ENCODE measurements around the gene RAB7A. TPM values are rescaled to one million over a fixed set of nuclear protein-coding genes. Genes with fewer than 3 reads are reported as not detected.
A peak's percentile ranks its signal among the peaks of the same experiment; 100 is the strongest.
"Not testable (repeated sequence)": the region's sequence is repeated elsewhere in the genome, so short reads cannot be mapped to it uniquely, and the experiment has no call there.

Gene RAB7A
- total and polyA plus RNA-seq, 9 donors = 31.5 to 160 (median 141) TPM

- Histone ChIP-seq H3K27ac (ENCODE audit: low read length) (no peak overlapping the region), H3K4me1 (ENCODE audit: control insufficient read depth, insufficient read depth, low read length) (peaks cover 2% of the 10 kb centered on the region)
Observed at GRCh38 chr3:128768471-128768870, 42.5 kb downstream of the RAB7A start.

GRCh38 chr3:128770387-128770786 lies 44.4 kb downstream of the RAB7A start:
- no peaks in the 10 kb centered on the region for H3K9me3 ChIP-seq (replicated peaks; ENCODE audit: control insufficient read depth, low read depth, low read length)
- H3K36me3 ChIP-seq (ENCODE audit: control insufficient read depth, insufficient read depth, low read length) = no peaks in the 10 kb centered on the region
- H3K4me3 ChIP-seq (ENCODE audit: low read length) = no peak overlapping the region
- no peak for DNase-seq
- H3K4me1 ChIP-seq (ENCODE audit: control insufficient read depth, insufficient read depth, low read length) = peaks cover 2% of the 10 kb centered on the region
- 100% methylated on average over 1 of the region's 4 CpGs for WGBS (ENCODE audit: insufficient coverage)
- H3K27ac ChIP-seq (ENCODE audit: low read length) = no peak overlapping the region
- H3K27me3 ChIP-seq (ENCODE audit: control insufficient read depth, insufficient read depth, low read length) = no peaks in the 10 kb centered on the region

More at GRCh38 chr3:128768471-128768870, 42.5 kb downstream of the RAB7A start:
- WGBS (ENCODE audit: insufficient coverage) = 89% methylated on average over 2 of the region's 5 CpGs
- H3K4me3 ChIP-seq (ENCODE audit: low read length) = no peak overlapping the region
- DNase-seq = no peak
- no peaks in the 10 kb centered on the region for H3K9me3 ChIP-seq (replicated peaks; ENCODE audit: control insufficient read depth, low read depth, low read length)
- no peaks in the 10 kb centered on the region for H3K36me3 ChIP-seq (ENCODE audit: control insufficient read depth, insufficient read depth, low read length)
- no peaks in the 10 kb centered on the region for H3K27me3 ChIP-seq (ENCODE audit: control insufficient read depth, insufficient read depth, low read length)

GRCh38 chr3:128773189-128773588 lies 47.2 kb downstream of the RAB7A start:
- not testable (repeated sequence) for H3K4me3 ChIP-seq (ENCODE audit: low read length); DNase-seq; H3K27ac ChIP-seq (ENCODE audit: low read length); H3K4me1 ChIP-seq (ENCODE audit: control insufficient read depth, insufficient read depth, low read length); H3K9me3 ChIP-seq (replicated peaks; ENCODE audit: control insufficient read depth, low read depth, low read length); H3K36me3 ChIP-seq (ENCODE audit: control insufficient read depth, insufficient read depth, low read length); H3K27me3 ChIP-seq (ENCODE audit: control insufficient read depth, insufficient read depth, low read length)
- 96% methylated on average over 5 of the region's 31 CpGs for WGBS (ENCODE audit: insufficient coverage)

GRCh38 chr3:128773592-128773991 lies 47.6 kb downstream of the RAB7A start:
- DNase-seq; H3K4me1 ChIP-seq (ENCODE audit: control insufficient read depth, insufficient read depth, low read length); H3K4me3 ChIP-seq (ENCODE audit: low read length); H3K27ac ChIP-seq (ENCODE audit: low read length); H3K27me3 ChIP-seq (ENCODE audit: control insufficient read depth, insufficient read depth, low read length); H3K36me3 ChIP-seq (ENCODE audit: control insufficient read depth, insufficient read depth, low read length); H3K9me3 ChIP-seq (replicated peaks; ENCODE audit: control insufficient read depth, low read depth, low read length): not testable (repeated sequence)
- no CpG with 5 or more reads among the region's 6 CpGs for WGBS (ENCODE audit: insufficient coverage)

DNA sequence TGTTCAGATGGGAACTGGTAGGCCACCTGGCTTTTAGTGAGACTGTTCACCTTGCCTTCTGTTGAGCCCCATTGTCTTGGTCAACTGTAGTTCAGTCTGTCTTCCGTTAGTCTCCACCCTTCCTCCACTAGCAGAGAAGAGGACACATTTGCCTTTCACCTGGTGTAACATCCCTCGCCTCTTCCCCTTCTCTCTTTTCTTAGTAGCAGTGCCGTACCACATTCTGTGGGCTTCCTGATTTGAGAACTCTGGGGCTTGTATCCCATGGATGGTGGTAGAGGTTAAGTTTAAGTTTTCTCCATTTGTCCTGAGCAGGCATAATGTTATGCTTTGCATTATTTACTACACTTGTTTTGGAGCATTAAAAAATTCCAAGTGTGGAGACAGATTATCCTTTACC lies 49.3 kb downstream of the RAB7A start:
- no CpG with 5 or more reads among the region's 3 CpGs for WGBS (ENCODE audit: insufficient coverage)

GRCh38 chr3:128775906-128776542 lies 50.0 kb downstream of the RAB7A start:
- peaks cover 8% of the 10 kb centered on the region for H3K4me1 ChIP-seq (ENCODE audit: control insufficient read depth, insufficient read depth, low read length)

More for the DNA sequence above, 49.3 kb downstream of the RAB7A start:
- H3K4me3 ChIP-seq (ENCODE audit: low read length) = no peak overlapping the region
- H3K27me3 ChIP-seq (ENCODE audit: control insufficient read depth, insufficient read depth, low read length) = no peaks in the 10 kb centered on the region
- H3K4me1 ChIP-seq (ENCODE audit: control insufficient read depth, insufficient read depth, low read length) = peaks cover 7% of the 10 kb centered on the region
- DNase-seq = no peak
- no peaks in the 10 kb centered on the region for H3K9me3 ChIP-seq (replicated peaks; ENCODE audit: control insufficient read depth, low read depth, low read length)
- H3K27ac ChIP-seq (ENCODE audit: low read length) = no peak overlapping the region
- no peaks in the 10 kb centered on the region for H3K36me3 ChIP-seq (ENCODE audit: control insufficient read depth, insufficient read depth, low read length)

GRCh38 chr3:128780101-128780837 lies 54.3 kb downstream of the RAB7A start:
- Histone ChIP-seq H3K4me1 (ENCODE audit: control insufficient read depth, insufficient read depth, low read length) (peaks cover 13% of the 10 kb centered on the region), H3K9me3 (replicated peaks; ENCODE audit: control insufficient read depth, low read depth, low read length) (no peaks in the 10 kb centered on the region), H3K4me3 (ENCODE audit: low read length) (no peak overlapping the region), H3K27ac (ENCODE audit: low read length) (peak overlapping the region; percentile 54), H3K36me3 (ENCODE audit: control insufficient read depth, insufficient read depth, low read length) (peaks cover 6% of the 10 kb centered on the region), H3K27me3 (ENCODE audit: control insufficient read depth, insufficient read depth, low read length) (no peaks in the 10 kb centered on the region)
- no CpG with 5 or more reads among the region's 1 CpG for WGBS (ENCODE audit: insufficient coverage)
- DNase-seq = no peak

More at GRCh38 chr3:128775906-128776542, 50.0 kb downstream of the RAB7A start:
- H3K9me3 ChIP-seq (replicated peaks; ENCODE audit: control insufficient read depth, low read depth, low read length) = no peaks in the 10 kb centered on the region
- H3K27me3 ChIP-seq (ENCODE audit: control insufficient read depth, insufficient read depth, low read length) = no peaks in the 10 kb centered on the region
- H3K36me3 ChIP-seq (ENCODE audit: control insufficient read depth, insufficient read depth, low read length) = no peaks in the 10 kb centered on the region
- H3K4me3 ChIP-seq (ENCODE audit: low read length) = no peak overlapping the region
- 86% methylated on average over 2 of the region's 3 CpGs for WGBS (ENCODE audit: insufficient coverage)
- H3K27ac ChIP-seq (ENCODE audit: low read length) = no peak overlapping the region
- DNase-seq = no peak

DNA sequence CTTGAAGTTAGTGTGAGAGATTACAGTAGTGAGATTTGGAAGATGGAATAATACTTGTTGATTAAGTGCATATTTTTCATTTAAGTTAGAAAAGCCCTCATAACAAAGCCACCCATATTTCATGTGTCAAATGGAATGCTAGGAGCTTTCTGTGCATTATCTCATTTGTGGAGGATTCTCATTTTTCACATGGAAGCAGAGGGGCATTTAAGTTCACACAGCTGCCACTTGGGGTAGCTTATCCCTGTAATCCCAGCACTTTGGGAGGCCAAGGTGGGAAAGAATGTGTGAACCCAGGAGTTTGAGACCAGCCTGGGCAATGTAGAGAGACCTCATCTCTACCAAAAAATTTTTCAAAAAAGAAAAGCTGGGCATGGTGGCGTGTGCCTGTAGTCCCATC lies 55.2 kb downstream of the RAB7A start:
- Histone ChIP-seq H3K4me3 (ENCODE audit: low read length) (no peak overlapping the region), H3K27me3 (ENCODE audit: control insufficient read depth, insufficient read depth, low read length) (no peaks in the 10 kb centered on the region), H3K36me3 (ENCODE audit: control insufficient read depth, insufficient read depth, low read length) (peaks cover 6% of the 10 kb centered on the region), H3K4me1 (ENCODE audit: control insufficient read depth, insufficient read depth, low read length) (peaks cover 18% of the 10 kb centered on the region), H3K27ac (ENCODE audit: low read length) (no peak overlapping the region), H3K9me3 (replicated peaks; ENCODE audit: control insufficient read depth, low read depth, low read length) (no peaks in the 10 kb centered on the region)
- no CpG with 5 or more reads among the region's 1 CpG for WGBS (ENCODE audit: insufficient coverage)
- DNase-seq = no peak

- H3K27me3 ChIP-seq (ENCODE audit: control insufficient read depth, insufficient read depth, low read length) = no peaks in the 10 kb centered on the region
- H3K4me1 ChIP-seq (ENCODE audit: control insufficient read depth, insufficient read depth, low read length) = peaks cover 22% of the 10 kb centered on the region
- H3K4me3 ChIP-seq (ENCODE audit: low read length) = no peak overlapping the region
Observed at GRCh38 chr3:128782282-128783146, 56.5 kb downstream of the RAB7A start.

DNA sequence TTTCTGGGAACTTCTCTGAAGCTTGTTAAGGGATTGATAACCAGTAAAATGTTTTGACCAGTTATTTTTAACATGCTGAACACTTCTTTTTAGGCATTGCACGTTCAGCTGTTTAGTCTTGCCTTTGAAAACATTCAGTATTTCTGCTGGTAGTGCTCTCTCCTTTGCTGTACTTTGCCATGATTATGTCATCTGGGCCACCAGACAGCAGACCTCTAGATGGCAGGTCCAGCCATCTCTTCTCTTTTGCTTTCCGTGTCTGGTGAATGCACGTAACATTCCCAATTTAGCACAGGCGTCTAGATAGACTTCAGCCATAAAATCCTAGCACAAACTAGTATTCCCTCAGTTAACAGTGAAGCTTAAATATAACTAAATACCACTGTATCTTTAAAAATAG lies 57.8 kb downstream of the RAB7A start:
- peaks cover 22% of the 10 kb centered on the region for H3K4me1 ChIP-seq (ENCODE audit: control insufficient read depth, insufficient read depth, low read length)
- 63% methylated on average over 3 of the region's 4 CpGs for WGBS (ENCODE audit: insufficient coverage)
- H3K27me3 ChIP-seq (ENCODE audit: control insufficient read depth, insufficient read depth, low read length) = no peaks in the 10 kb centered on the region
- H3K9me3 ChIP-seq (replicated peaks; ENCODE audit: control insufficient read depth, low read depth, low read length) = no peaks in the 10 kb centered on the region
- H3K36me3 ChIP-seq (ENCODE audit: control insufficient read depth, insufficient read depth, low read length) = peaks cover 6% of the 10 kb centered on the region
- H3K27ac ChIP-seq (ENCODE audit: low read length) = no peak overlapping the region
- no peak overlapping the region for H3K4me3 ChIP-seq (ENCODE audit: low read length)
- no peak for DNase-seq

More at GRCh38 chr3:128782282-128783146, 56.5 kb downstream of the RAB7A start:
- WGBS (ENCODE audit: insufficient coverage) = 100% methylated on average over 2 of the region's 5 CpGs
- DNase-seq = no peak
- Histone ChIP-seq H3K27ac (ENCODE audit: low read length) (no peak overlapping the region), H3K36me3 (ENCODE audit: control insufficient read depth, insufficient read depth, low read length) (peaks cover 6% of the 10 kb centered on the region), H3K9me3 (replicated peaks; ENCODE audit: control insufficient read depth, low read depth, low read length) (no peaks in the 10 kb centered on the region)

Data from muscle of leg (tissue), 11 donors.